Left ventricle myocardium inferior (tissue), 1 donor: ENCODE results near the gene KRT12. TPM values are rescaled to one million over a fixed set of nuclear protein-coding genes. Genes with fewer than 3 reads are reported as not detected.

Experiments
- DNase-seq: peaks from one replicate; pipeline ENCODE4 v3.0.0-alpha.2; 2020
- H3K27ac ChIP-seq: fragments of 200-600 bp; replicated peaks from 2 replicates; pipeline ENCODE4 v1.8.0; 2021
- H3K27me3 ChIP-seq: fragments of 200-600 bp; 2 replicates; pipeline ENCODE4 v1.8.0; 2021; ENCODE audit warnings: low read depth
- H3K36me3 ChIP-seq: fragments of 200-600 bp; 2 replicates; pipeline ENCODE4 v1.8.0; 2021
- H3K4me1 ChIP-seq: fragments of 200-600 bp; 2 replicates; pipeline ENCODE4 v1.8.0; 2021
- H3K4me3 ChIP-seq: fragments of 200-600 bp; 2 replicates; pipeline ENCODE4 v1.8.0; 2021; ENCODE audit warnings: mild to moderate bottlenecking, moderate library complexity
- H3K9me3 ChIP-seq: fragments of 200-600 bp; replicated peaks from 2 replicates; pipeline ENCODE4 v1.8.0; 2021
- CTCF ChIP-seq: fragments of 200-600 bp; IDR thresholded peaks from 2 replicates; pipeline ENCODE4 v1.8.0; 2021; ENCODE audit warnings: antibody characterized with exemption, mild to moderate bottlenecking, borderline replicate concordance
- intact Hi-C: fragments of 100-400 bp; cut with micrococcal nuclease; formaldehyde crosslinking; loops from one replicate; pipeline ENCODE4 v1.11.0; 2022
- total RNA-seq: library from RNA; stranded (reverse); fragmentation: NEBNext Ultra II Directional; extraction: Animal tissue kit (Norgen Biotek cat#: 25700); gene quantifications from one replicate; pipeline ENCODE4 v1.2.1, GENCODE V29; 2021
- donor health status: DM: no; HTN: yes; CAD: no; lungs with severe emphysema.

Gene KRT12
- total RNA-seq, 1 donor from 2014 or later, result not detected

GRCh38 chr17:40873255-40873654 lies 6.2 kb upstream of the KRT12 start:
- intact Hi-C loops, result no loop called here
- Histone ChIP-seq H3K9me3 (no peaks in the 10 kb centered on the region), H3K27me3 (peaks cover 31% of the 10 kb centered on the region), H3K4me1 (no peaks in the 10 kb centered on the region), H3K36me3 (no peaks in the 10 kb centered on the region), H3K4me3 (no peak overlapping the region), H3K27ac (no peak overlapping the region)
- TF ChIP-seq CTCF, result no peak
- no peak for DNase-seq

GRCh38 chr17:40872416-40872815 lies 5.4 kb upstream of the KRT12 start:
- Histone ChIP-seq H3K27ac (no peak overlapping the region), H3K27me3 (peaks cover 31% of the 10 kb centered on the region), H3K4me1 (no peaks in the 10 kb centered on the region), H3K9me3 (no peaks in the 10 kb centered on the region), H3K4me3 (no peak overlapping the region), H3K36me3 (no peaks in the 10 kb centered on the region)
- intact Hi-C loops, result no loop called here
- no peak for DNase-seq
- TF ChIP-seq CTCF, result no peak

GRCh38 chr17:40871316-40871715 lies 4.3 kb upstream of the KRT12 start:
- Histone ChIP-seq H3K4me3 (no peak overlapping the region), H3K9me3 (no peaks in the 10 kb centered on the region), H3K36me3 (no peaks in the 10 kb centered on the region), H3K27me3 (peaks cover 39% of the 10 kb centered on the region), H3K27ac (no peak overlapping the region), H3K4me1 (no peaks in the 10 kb centered on the region)
- TF ChIP-seq CTCF, result no peak
- intact Hi-C loops, result no loop called here
- no peak for DNase-seq

- H3K4me1 ChIP-seq, result no peaks in the 10 kb centered on the region
- H3K36me3 ChIP-seq, result no peaks in the 10 kb centered on the region
- H3K4me3 ChIP-seq, result no peak overlapping the region
- no peak overlapping the region for H3K27ac ChIP-seq
- intact Hi-C loops, result no loop called here
- TF ChIP-seq CTCF, result no peak
- no peaks in the 10 kb centered on the region for H3K9me3 ChIP-seq
- no peak for DNase-seq
- H3K27me3 ChIP-seq, result peaks cover 38% of the 10 kb centered on the region
Observed at GRCh38 chr17:40870136-40870535, 3.1 kb upstream of the KRT12 start.

GRCh38 chr17:40864661-40865390 lies 2.2 kb downstream of the KRT12 start:
- intact Hi-C loops, result no loop called here
- H3K4me3 ChIP-seq, result no peak overlapping the region
- H3K27me3 ChIP-seq, result peaks cover 21% of the 10 kb centered on the region
- no peak for DNase-seq
- no peak overlapping the region for H3K27ac ChIP-seq
- H3K4me1 ChIP-seq, result no peaks in the 10 kb centered on the region
- H3K36me3 ChIP-seq, result no peaks in the 10 kb centered on the region
- TF ChIP-seq CTCF, result no peak
- no peaks in the 10 kb centered on the region for H3K9me3 ChIP-seq
